Effector CD4-positive, alpha-beta T cell (primary cell): Measurements from ENCODE around the gene HOXB1.

Experiments
- DNase-seq: peaks from one replicate; pipeline ENCODE4 v3.0.0-alpha.2; 2020

Gene HOXB1

GRCh38 chr17:48553826-48554225 is 23.0 kb upstream of the HOXB1 start:
- no peak for DNase-seq

GRCh38 chr17:48553190-48553547 is 22.4 kb upstream of the HOXB1 start:
- no peak for DNase-seq

GRCh38 chr17:48552466-48553189 is 21.8 kb upstream of the HOXB1 start:
- DNase-seq, result no peak

- no peak for DNase-seq
Measured at GRCh38 chr17:48551596-48552465, 21.0 kb upstream of the HOXB1 start.

- DNase-seq, result no peak
Measured at GRCh38 chr17:48551214-48551555, 20.4 kb upstream of the HOXB1 start.

- no peak for DNase-seq
Measured at GRCh38 chr17:48550502-48551213, 19.8 kb upstream of the HOXB1 start.

GRCh38 chr17:48549914-48550501 is 19.2 kb upstream of the HOXB1 start:
- no peak for DNase-seq

GRCh38 chr17:48549281-48549630 is 18.4 kb upstream of the HOXB1 start:
- no peak for DNase-seq

- no peak for DNase-seq
Measured at GRCh38 chr17:48548523-48549280, 17.9 kb upstream of the HOXB1 start.

- peak; percentile 60 for DNase-seq
Measured at GRCh38 chr17:48547808-48548522, 17.2 kb upstream of the HOXB1 start.

- no peak for DNase-seq
Measured at GRCh38 chr17:48546924-48547807, 16.4 kb upstream of the HOXB1 start.

GRCh38 chr17:48546137-48546923 is 15.5 kb upstream of the HOXB1 start:
- DNase-seq, result no peak

GRCh38 chr17:48545539-48545938 is 14.7 kb upstream of the HOXB1 start:
- DNase-seq, result no peak

GRCh38 chr17:48545022-48545375 is 14.2 kb upstream of the HOXB1 start, which contains the start of gene HOXB2:
Gene HOXB2, minus strand, starts transcription at chr17:48545109. Its CDS starts 198 bp downstream, at chr17:48544911.
- no peak for DNase-seq

GRCh38 chr17:48544349-48545021 is 13.7 kb upstream of the HOXB1 start:
- DNase-seq, result peak; percentile 36

- no peak for DNase-seq
Measured at GRCh38 chr17:48543854-48544348, 13.1 kb upstream of the HOXB1 start.

- DNase-seq, result peak; percentile 43
Measured at GRCh38 chr17:48543107-48543853, 12.5 kb upstream of the HOXB1 start.

GRCh38 chr17:48542698-48543106 is 11.9 kb upstream of the HOXB1 start:
- no peak for DNase-seq
